H9 (cell line): ENCODE data around the gene SLC12A4. TPM values are rescaled to one million over a fixed set of nuclear protein-coding genes. Genes with fewer than 3 reads are reported as not detected.
A peak's percentile ranks its signal among the peaks of the same experiment; 100 is the strongest.

Experiments used
- DNase-seq: peaks from one replicate; pipeline ENCODE4 v3.0.0-alpha.2; 2017
- H2AFZ ChIP-seq: one replicate; pipeline ENCODE4 v1.6.1; 2013; ENCODE audit warnings: mild to moderate bottlenecking, low read length, control low read depth, moderate library complexity
- H2AK5ac ChIP-seq: 2 replicates; pipeline ENCODE4 v1.6.1; 2013; ENCODE audit warnings: low read length, control low read depth, mixed read lengths; ENCODE audit not compliant: insufficient read length
- H2BK120ac ChIP-seq: one replicate; pipeline ENCODE4 v1.6.1; 2013; ENCODE audit warnings: low read depth, mild to moderate bottlenecking, low read length, control low read depth, inconsistent platforms; ENCODE audit not compliant: poor library complexity, severe bottlenecking
- H2BK12ac ChIP-seq: 2 replicates; pipeline ENCODE4 v1.6.1; 2013; ENCODE audit warnings: low read length, control low read depth, mixed read lengths, low read depth; ENCODE audit not compliant: insufficient read length
- H2BK15ac ChIP-seq: 2 replicates; pipeline ENCODE4 v1.6.1; 2013; ENCODE audit warnings: low read depth, low read length, control low read depth
- H2BK20ac ChIP-seq: one replicate; pipeline ENCODE4 v1.6.1; 2013; ENCODE audit warnings: low read depth, mild to moderate bottlenecking, low read length, control low read depth, inconsistent platforms; ENCODE audit not compliant: poor library complexity, severe bottlenecking
- H2BK5ac ChIP-seq: 2 replicates; pipeline ENCODE4 v1.6.1; 2013; ENCODE audit warnings: low read length, control low read depth, mixed read lengths; ENCODE audit not compliant: insufficient read length
- H3K14ac ChIP-seq: 2 replicates; pipeline ENCODE4 v1.6.1; 2013; ENCODE audit warnings: low read length, control low read depth; ENCODE audit not compliant: insufficient read depth
- H3K18ac ChIP-seq: 2 replicates; pipeline ENCODE4 v1.6.1; 2013; ENCODE audit warnings: low read depth, mild to moderate bottlenecking, mixed read lengths, low read length, control low read depth; ENCODE audit not compliant: insufficient read length
- H3K23ac ChIP-seq: 2 replicates; pipeline ENCODE4 v1.6.1; 2013; ENCODE audit warnings: low read length, control low read depth, mixed read lengths, low read depth; ENCODE audit not compliant: insufficient read length
- H3K23me2 ChIP-seq: 2 replicates; pipeline ENCODE4 v1.6.1; 2013; ENCODE audit warnings: low read depth, mild to moderate bottlenecking, mixed read lengths, low read length, control low read depth; ENCODE audit not compliant: insufficient read length, poor library complexity, severe bottlenecking
- H3K27ac ChIP-seq: 2 replicates; pipeline ENCODE4 v1.5.1; 2013; ENCODE audit warnings: low read length, control low read depth, mixed read lengths, low read depth; ENCODE audit not compliant: insufficient read length
- H3K27me3 ChIP-seq: 2 replicates; pipeline ENCODE4 v1.6.1; 2013; ENCODE audit warnings: low read length, control low read depth, inconsistent platforms; ENCODE audit not compliant: insufficient read depth
- H3K4ac ChIP-seq: 2 replicates; pipeline ENCODE4 v1.6.1; 2013; ENCODE audit warnings: low read depth, mild to moderate bottlenecking, control low read depth, inconsistent platforms, low read length, moderate library complexity
- H3K4me1 ChIP-seq: 2 replicates; pipeline ENCODE4 v1.6.1; 2013; ENCODE audit warnings: low read length, control low read depth, inconsistent platforms; ENCODE audit not compliant: insufficient read depth
- H3K4me2 ChIP-seq: 2 replicates; pipeline ENCODE4 v1.6.1; 2013; ENCODE audit warnings: low read length, control low read depth, mixed read lengths; ENCODE audit not compliant: insufficient read length, insufficient read depth
- H3K56ac ChIP-seq: 2 replicates; pipeline ENCODE4 v1.6.1; 2013; ENCODE audit warnings: low read depth, mild to moderate bottlenecking, mixed read lengths, low read length, control low read depth; ENCODE audit not compliant: insufficient read length
- H3K79me1 ChIP-seq: 2 replicates; pipeline ENCODE4 v1.6.1; 2013; ENCODE audit warnings: low read depth, mild to moderate bottlenecking, moderate library complexity, low read length, control low read depth, inconsistent platforms; ENCODE audit not compliant: insufficient read depth, poor library complexity, severe bottlenecking
- H3K79me2 ChIP-seq: 2 replicates; pipeline ENCODE4 v1.6.1; 2013; ENCODE audit warnings: low read length, control low read depth, inconsistent platforms; ENCODE audit not compliant: insufficient read depth
- H3K9ac ChIP-seq: 2 replicates; pipeline ENCODE4 v1.6.1; 2013; ENCODE audit warnings: low read length, control low read depth, mixed read lengths; ENCODE audit not compliant: insufficient read length; ENCODE audit errors: extremely low read depth
- H3K9me3 ChIP-seq: one replicate; pipeline ENCODE4 v1.6.1; 2013; ENCODE audit warnings: low read depth, low read length, inconsistent platforms; ENCODE audit not compliant: control insufficient read depth
- H3T11ph ChIP-seq: one replicate; pipeline ENCODE4 v1.6.1; 2013; ENCODE audit warnings: mild to moderate bottlenecking, low read length, control low read depth, inconsistent platforms
- H4K20me1 ChIP-seq: one replicate; pipeline ENCODE4 v1.6.1; 2013; ENCODE audit not compliant: control insufficient read depth, insufficient read length, insufficient read depth
- H4K5ac ChIP-seq: 2 replicates; pipeline ENCODE4 v1.6.1; 2013; ENCODE audit warnings: low read depth, mild to moderate bottlenecking, mixed read lengths, low read length, control low read depth; ENCODE audit not compliant: insufficient read length
- H4K8ac ChIP-seq: replicated peaks from 2 replicates; pipeline ENCODE4 v1.6.1; 2013; ENCODE audit warnings: low read length, control low read depth, mixed read lengths, low read depth; ENCODE audit not compliant: insufficient read length
- H4K91ac ChIP-seq: 2 replicates; pipeline ENCODE4 v1.6.1; 2013; ENCODE audit warnings: low read depth, mild to moderate bottlenecking, moderate library complexity, mixed read lengths, low read length, control low read depth; ENCODE audit not compliant: insufficient read length
- H3K27ac Mint-ChIP-seq, 3 experiments: 2 replicates in 2 of 3; 3 replicates in 1 of 3; pipeline ENCODE4 v1.8.0; 2020 to 2021; ENCODE audit warnings: mixed read lengths in 3 of 3, mild to moderate bottlenecking in 1 of 3, moderate library complexity in 1 of 3
- H3K27me3 Mint-ChIP-seq: 2 replicates; pipeline ENCODE4 v1.8.0; 2021; ENCODE audit warnings: low read depth, mild to moderate bottlenecking, moderate library complexity, mixed read lengths
- H3K36me3 Mint-ChIP-seq, 3 experiments: 2 replicates in 2 of 3; 3 replicates in 1 of 3; pipeline ENCODE4 v1.8.0; 2020 to 2021; ENCODE audit warnings: low read depth in 3 of 3, mixed read lengths in 3 of 3; ENCODE audit not compliant: insufficient read depth in 1 of 3
- H3K4me1 Mint-ChIP-seq, 2 experiments: 2 replicates each; pipeline ENCODE4 v1.8.0; 2020; ENCODE audit warnings: mixed read lengths in 2 of 2
- H3K4me3 Mint-ChIP-seq, 2 experiments: 2 replicates in 1 of 2; 3 replicates in 1 of 2; pipeline ENCODE4 v1.8.0; 2020 to 2021; ENCODE audit warnings: mild to moderate bottlenecking in 2 of 2, mixed read lengths in 2 of 2, moderate library complexity in 1 of 2
- H3K9me3 Mint-ChIP-seq, 2 experiments: 2 replicates in 1 of 2; 3 replicates in 1 of 2; pipeline ENCODE4 v1.8.0; 2020; ENCODE audit warnings: mild to moderate bottlenecking in 2 of 2, mixed read lengths in 2 of 2, moderate library complexity in 1 of 2
- WGBS: extraction: QIAGEN DNeasy Blood & Tissue Kit; methylation state at CpG from one replicate; pipeline ENCODE4 v1.1.7; 2013; ENCODE audit warnings: missing lambda C conversion rate, low lambda C conversion rate, mixed read lengths; ENCODE audit not compliant: insufficient read length; ENCODE audit errors: extremely low coverage; 5-methylcytosine and 5-hydroxymethylcytosine counted together
- total RNA-seq: library from RNA; stranded (reverse); gene quantifications from 2 replicates; pipeline ENCODE4 v1.2.1, GENCODE V29; 2021
- TF ChIP-seq, protein P1 (sequence below): fragments of 200-600 bp; sonication (generic); conservative IDR thresholded peaks from 3 replicates; pipeline ENCODE4 v1.8.0; 2021; ENCODE audit warnings: antibody characterized with exemption, mild to moderate bottlenecking

The SLC12A4 gene
- total RNA-seq, 1 experiment from 2014 or later, result 46.7 TPM

DNA sequence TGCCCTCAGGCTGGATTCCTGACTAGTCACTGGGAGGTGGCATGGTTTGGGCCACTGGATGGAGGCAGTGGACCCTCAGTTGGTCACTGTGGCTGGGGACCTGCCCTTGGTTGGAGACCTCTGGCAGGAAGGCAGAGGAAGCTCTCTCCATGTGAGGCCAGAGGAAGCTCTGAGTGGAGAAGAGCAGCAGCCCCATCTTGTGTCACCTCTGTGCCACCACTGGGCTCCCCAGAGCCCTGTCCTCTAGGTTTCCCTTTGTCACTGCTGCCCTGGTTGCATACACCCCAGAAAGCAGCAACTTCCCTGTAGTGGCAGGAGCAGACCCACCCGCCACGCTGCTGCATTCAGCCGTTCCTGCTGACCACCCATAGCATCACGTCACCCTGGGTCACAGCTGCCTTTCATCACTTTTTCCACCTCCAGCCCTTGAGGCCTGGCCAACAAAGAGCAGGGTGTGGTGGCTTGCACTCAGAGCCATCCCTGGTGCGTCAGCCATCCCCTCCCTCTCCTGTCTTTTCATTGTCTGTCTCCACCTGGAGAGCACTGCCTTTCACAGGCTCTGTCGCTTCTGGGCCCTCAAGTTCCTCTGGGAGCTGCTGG is 48.7 kb downstream of the SLC12A4 start:
- WGBS, result no CpG with 5 or more reads among the region's 6 CpGs
- H3T11ph ChIP-seq, result no peak overlapping the region
- peaks cover 5 to 17% (median 5%) of the 10 kb centered on the region in 3 experiments; a peak in 5 of 7 replicates for H3K36me3 Mint-ChIP-seq

More for the DNA sequence above, 48.7 kb downstream of the SLC12A4 start:
- no peaks in the 10 kb centered on the region for H3K27me3 Mint-ChIP-seq
- H3K23me2 ChIP-seq, result no peaks in the 10 kb centered on the region
- TF ChIP-seq, protein P1, sequence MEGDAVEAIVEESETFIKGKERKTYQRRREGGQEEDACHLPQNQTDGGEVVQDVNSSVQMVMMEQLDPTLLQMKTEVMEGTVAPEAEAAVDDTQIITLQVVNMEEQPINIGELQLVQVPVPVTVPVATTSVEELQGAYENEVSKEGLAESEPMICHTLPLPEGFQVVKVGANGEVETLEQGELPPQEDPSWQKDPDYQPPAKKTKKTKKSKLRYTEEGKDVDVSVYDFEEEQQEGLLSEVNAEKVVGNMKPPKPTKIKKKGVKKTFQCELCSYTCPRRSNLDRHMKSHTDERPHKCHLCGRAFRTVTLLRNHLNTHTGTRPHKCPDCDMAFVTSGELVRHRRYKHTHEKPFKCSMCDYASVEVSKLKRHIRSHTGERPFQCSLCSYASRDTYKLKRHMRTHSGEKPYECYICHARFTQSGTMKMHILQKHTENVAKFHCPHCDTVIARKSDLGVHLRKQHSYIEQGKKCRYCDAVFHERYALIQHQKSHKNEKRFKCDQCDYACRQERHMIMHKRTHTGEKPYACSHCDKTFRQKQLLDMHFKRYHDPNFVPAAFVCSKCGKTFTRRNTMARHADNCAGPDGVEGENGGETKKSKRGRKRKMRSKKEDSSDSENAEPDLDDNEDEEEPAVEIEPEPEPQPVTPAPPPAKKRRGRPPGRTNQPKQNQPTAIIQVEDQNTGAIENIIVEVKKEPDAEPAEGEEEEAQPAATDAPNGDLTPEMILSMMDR, result 0 out of 3 replicates have a peak, but pooled peaks have one; percentile 23
- DNase-seq, result no peak
- no peaks in the 10 kb centered on the region for H3K27me3 ChIP-seq
- no peak overlapping the region for H3K9ac ChIP-seq
- no peak overlapping the region for H2BK5ac ChIP-seq
- no peak overlapping the region for H3K27ac ChIP-seq
- H3K4me3 Mint-ChIP-seq, result no peak overlapping the region
- H3K56ac ChIP-seq, result no peak overlapping the region
- no peak overlapping the region for H2AK5ac ChIP-seq
- peaks cover 18 to 21% of the 10 kb centered on the region in 2 experiments for H3K4me1 Mint-ChIP-seq
- H4K5ac ChIP-seq, result no peak overlapping the region
- H3K23ac ChIP-seq, result no peak overlapping the region
- H4K8ac ChIP-seq, result no peak overlapping the region
- H4K91ac ChIP-seq, result no peak overlapping the region
- no peaks in the 10 kb centered on the region for H3K9me3 Mint-ChIP-seq
- no peaks in the 10 kb centered on the region for H3K9me3 ChIP-seq
- H3K79me1 ChIP-seq, result no peaks in the 10 kb centered on the region
- H3K4ac ChIP-seq, result no peak overlapping the region
- peaks cover 7% of the 10 kb centered on the region; the same call in 1 of the 2 replicates for H3K4me1 ChIP-seq
- H3K79me2 ChIP-seq, result no peaks in the 10 kb centered on the region
- H3K18ac ChIP-seq, result no peak overlapping the region
- H3K14ac ChIP-seq, result no peak overlapping the region
- H2BK120ac ChIP-seq, result no peak overlapping the region
- no peak overlapping the region for H2BK12ac ChIP-seq
- no peak overlapping the region for H3K4me2 ChIP-seq
- H2AFZ ChIP-seq, result no peak overlapping the region
- no peak overlapping the region for H3K27ac Mint-ChIP-seq
- H2BK20ac ChIP-seq, result no peak overlapping the region
- no peaks in the 10 kb centered on the region for H4K20me1 ChIP-seq
- no peak overlapping the region for H2BK15ac ChIP-seq
